ENCODE data around the gene THAP8. TPM values are rescaled to one million over a fixed set of nuclear protein-coding genes. Genes with fewer than 3 reads are reported as not detected.
"Not testable (repeated sequence)": the region's sequence is repeated elsewhere in the genome, so short reads cannot be mapped to it uniquely, and the experiment has no call there.

Gene THAP8
- total and polyA plus RNA-seq, 9 donors: 4.9 to 11.3 (median 9.0) TPM

GRCh38 chr19:36072081-36072480 is 18.0 kb upstream of the THAP8 start:
- H3K4me3 ChIP-seq (ENCODE audit: low read length): no peak overlapping the region
- no peaks in the 10 kb centered on the region for H3K4me1 ChIP-seq (ENCODE audit: control insufficient read depth, insufficient read depth, low read length)
- no peaks in the 10 kb centered on the region for H3K9me3 ChIP-seq (replicated peaks; ENCODE audit: control insufficient read depth, low read depth, low read length)
- H3K36me3 ChIP-seq (ENCODE audit: control insufficient read depth, insufficient read depth, low read length): peaks cover 32% of the 10 kb centered on the region
- no peak for DNase-seq
- 83% methylated on average over 6 of the region's 8 CpGs for WGBS (ENCODE audit: insufficient coverage)
- no peaks in the 10 kb centered on the region for H3K27me3 ChIP-seq (ENCODE audit: control insufficient read depth, insufficient read depth, low read length)
- no peak overlapping the region for H3K27ac ChIP-seq (ENCODE audit: low read length)

- not testable (repeated sequence) for DNase-seq; H3K27me3 ChIP-seq (ENCODE audit: control insufficient read depth, insufficient read depth, low read length); H3K4me1 ChIP-seq (ENCODE audit: control insufficient read depth, insufficient read depth, low read length); H3K4me3 ChIP-seq (ENCODE audit: low read length); H3K9me3 ChIP-seq (replicated peaks; ENCODE audit: control insufficient read depth, low read depth, low read length); H3K27ac ChIP-seq (ENCODE audit: low read length)
- peaks cover 44% of the 10 kb centered on the region for H3K36me3 ChIP-seq (ENCODE audit: control insufficient read depth, insufficient read depth, low read length)
- 100% methylated on average over 8 of the region's 57 CpGs for WGBS (ENCODE audit: insufficient coverage)
These were observed 14.9 kb upstream of the THAP8 start for GRCh38 chr19:36068810-36069499.

GRCh38 chr19:36067681-36068080 is 13.6 kb upstream of the THAP8 start:
- no peak for DNase-seq
- peaks cover 42% of the 10 kb centered on the region for H3K36me3 ChIP-seq (ENCODE audit: control insufficient read depth, insufficient read depth, low read length)
- 77% methylated on average over 2 of the region's 11 CpGs for WGBS (ENCODE audit: insufficient coverage)
- H3K27ac ChIP-seq (ENCODE audit: low read length): no peak overlapping the region
- no peaks in the 10 kb centered on the region for H3K4me1 ChIP-seq (ENCODE audit: control insufficient read depth, insufficient read depth, low read length)
- no peaks in the 10 kb centered on the region for H3K27me3 ChIP-seq (ENCODE audit: control insufficient read depth, insufficient read depth, low read length)
- no peaks in the 10 kb centered on the region for H3K9me3 ChIP-seq (replicated peaks; ENCODE audit: control insufficient read depth, low read depth, low read length)
- H3K4me3 ChIP-seq (ENCODE audit: low read length): no peak overlapping the region

- H3K36me3 ChIP-seq (ENCODE audit: control insufficient read depth, insufficient read depth, low read length): peaks cover 37% of the 10 kb centered on the region
- H3K4me3 ChIP-seq (ENCODE audit: low read length): no peak overlapping the region
- H3K9me3 ChIP-seq (replicated peaks; ENCODE audit: control insufficient read depth, low read depth, low read length): no peaks in the 10 kb centered on the region
- H3K27ac ChIP-seq (ENCODE audit: low read length): no peak overlapping the region
- H3K27me3 ChIP-seq (ENCODE audit: control insufficient read depth, insufficient read depth, low read length): no peaks in the 10 kb centered on the region
- DNase-seq: no peak
- 96% methylated on average over 4 of the region's 8 CpGs for WGBS (ENCODE audit: insufficient coverage)
- H3K4me1 ChIP-seq (ENCODE audit: control insufficient read depth, insufficient read depth, low read length): peaks cover 13% of the 10 kb centered on the region
These were observed 10.7 kb upstream of the THAP8 start for GRCh38 chr19:36064826-36065225.

- H3K4me1 ChIP-seq (ENCODE audit: control insufficient read depth, insufficient read depth, low read length): peaks cover 22% of the 10 kb centered on the region
- no peak overlapping the region for H3K4me3 ChIP-seq (ENCODE audit: low read length)
- WGBS (ENCODE audit: insufficient coverage): no CpG with 5 or more reads among the region's 2 CpGs
- no peaks in the 10 kb centered on the region for H3K9me3 ChIP-seq (replicated peaks; ENCODE audit: control insufficient read depth, low read depth, low read length)
- DNase-seq: no peak
- no peak overlapping the region for H3K27ac ChIP-seq (ENCODE audit: low read length)
- peaks cover 20% of the 10 kb centered on the region for H3K36me3 ChIP-seq (ENCODE audit: control insufficient read depth, insufficient read depth, low read length)
- no peaks in the 10 kb centered on the region for H3K27me3 ChIP-seq (ENCODE audit: control insufficient read depth, insufficient read depth, low read length)
These were observed 7.3 kb upstream of the THAP8 start for GRCh38 chr19:36061367-36061766.

GRCh38 chr19:36060430-36060829 is 6.3 kb upstream of the THAP8 start:
- H3K4me1 ChIP-seq (ENCODE audit: control insufficient read depth, insufficient read depth, low read length): peaks cover 31% of the 10 kb centered on the region
- DNase-seq: no peak
- peak overlapping the region; percentile 85 for H3K27ac ChIP-seq (ENCODE audit: low read length)
- no peaks in the 10 kb centered on the region for H3K9me3 ChIP-seq (replicated peaks; ENCODE audit: control insufficient read depth, low read depth, low read length)
- H3K4me3 ChIP-seq (ENCODE audit: low read length): no peak overlapping the region
- WGBS (ENCODE audit: insufficient coverage): 83% methylated on average over 4 of the region's 4 CpGs
- H3K36me3 ChIP-seq (ENCODE audit: control insufficient read depth, insufficient read depth, low read length): peaks cover 14% of the 10 kb centered on the region
- no peaks in the 10 kb centered on the region for H3K27me3 ChIP-seq (ENCODE audit: control insufficient read depth, insufficient read depth, low read length)

- WGBS (ENCODE audit: insufficient coverage): no CpG with 5 or more reads among the region's 6 CpGs
- peaks cover 36% of the 10 kb centered on the region for H3K4me1 ChIP-seq (ENCODE audit: control insufficient read depth, insufficient read depth, low read length)
- H3K4me3 ChIP-seq (ENCODE audit: low read length): no peak overlapping the region
- H3K36me3 ChIP-seq (ENCODE audit: control insufficient read depth, insufficient read depth, low read length): peaks cover 9% of the 10 kb centered on the region
- no peaks in the 10 kb centered on the region for H3K9me3 ChIP-seq (replicated peaks; ENCODE audit: control insufficient read depth, low read depth, low read length)
- no peaks in the 10 kb centered on the region for H3K27me3 ChIP-seq (ENCODE audit: control insufficient read depth, insufficient read depth, low read length)
- peak overlapping the region; percentile 88 for H3K27ac ChIP-seq (ENCODE audit: low read length)
- peak; percentile 69 for DNase-seq
These were observed 5.3 kb upstream of the THAP8 start for GRCh38 chr19:36059180-36059910.

GRCh38 chr19:36058481-36059179 is 4.5 kb upstream of the THAP8 start:
- Histone ChIP-seq H3K9me3 (replicated peaks; ENCODE audit: control insufficient read depth, low read depth, low read length) (no peaks in the 10 kb centered on the region), H3K27ac (ENCODE audit: low read length) (peak overlapping the region; percentile 88), H3K4me3 (ENCODE audit: low read length) (no peak overlapping the region), H3K4me1 (ENCODE audit: control insufficient read depth, insufficient read depth, low read length) (peaks cover 36% of the 10 kb centered on the region), H3K36me3 (ENCODE audit: control insufficient read depth, insufficient read depth, low read length) (peaks cover 5% of the 10 kb centered on the region), H3K27me3 (ENCODE audit: control insufficient read depth, insufficient read depth, low read length) (no peaks in the 10 kb centered on the region)
- no peak for DNase-seq
- 81% methylated on average over 11 of the region's 12 CpGs for WGBS (ENCODE audit: insufficient coverage)

- Histone ChIP-seq H3K4me3 (ENCODE audit: low read length) (peak within 1 kb of the TSS; percentile 79), H3K27ac (ENCODE audit: low read length) (peak within 1 kb of the TSS; percentile 99)
These were observed 925 bp upstream of the THAP8 start, which contains the start of gene WDR62 for GRCh38 chr19:36054733-36055686. Gene WDR62 (plus strand): TSS chr19:36054897. CDS start chr19:36054972, 75 bp downstream.

More at GRCh38 chr19:36054733-36055686, 925 bp upstream of the THAP8 start, which contains the start of gene WDR62:
- Histone ChIP-seq H3K4me1 (ENCODE audit: control insufficient read depth, insufficient read depth, low read length) (peaks cover 30% of the 10 kb centered on the region), H3K27me3 (ENCODE audit: control insufficient read depth, insufficient read depth, low read length) (no peaks in the 10 kb centered on the region), H3K9me3 (replicated peaks; ENCODE audit: control insufficient read depth, low read depth, low read length) (no peaks in the 10 kb centered on the region), H3K36me3 (ENCODE audit: control insufficient read depth, insufficient read depth, low read length) (peaks cover 3% of the 10 kb centered on the region)
- under 1% methylated on average over 61 of the region's 76 CpGs for WGBS (ENCODE audit: insufficient coverage)
- peak; percentile 47 for DNase-seq

All from muscle of leg (tissue), 11 donors.